HG03159 (cell line): ENCODE data around the gene PRSS37.

ENCODE experiments used
- ATAC-seq: cut with Tn5 transposase; IDR thresholded peaks from one replicate; pipeline ENCODE4 v1.9.1; 2021; ENCODE audit warnings: mild to moderate bottlenecking, moderate library complexity; ENCODE audit not compliant: unreplicated experiment

PRSS37 gene

GRCh38 chr7:141789917-141790316 is 51.4 kb downstream of the PRSS37 start, which contains the start of gene TAS2R5:
TSS of gene TAS2R5 (plus strand) at chr7:141790217. CDS start at chr7:141790362, 145 bp downstream.
- ATAC-seq: no peak

DNA sequence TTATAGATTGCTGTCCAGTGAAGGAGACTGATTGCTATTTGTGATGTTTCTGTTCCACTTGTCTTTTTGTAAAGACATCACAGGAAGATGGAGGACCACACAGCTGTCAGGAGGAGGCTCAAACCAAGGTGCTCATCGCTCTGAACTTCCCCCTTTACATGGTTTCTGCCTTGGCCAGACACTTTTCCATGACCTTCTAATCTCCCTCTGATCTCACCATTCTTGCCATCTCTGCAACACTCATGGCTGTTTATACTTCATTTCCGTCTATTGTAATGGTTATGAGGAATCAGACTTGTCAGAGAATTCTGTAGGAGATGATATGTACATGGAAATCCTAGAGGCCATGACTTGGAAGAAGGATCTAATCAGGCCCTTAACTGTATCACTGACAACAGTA is 53.0 kb downstream of the PRSS37 start:
- ATAC-seq: no peak
